Adrenal gland (tissue), 5 donors: ENCODE data around the gene ORMDL3.

Source experiments
- POLR2A ChIP-seq, 2 donors: fragments of 450-650 bp; IDR thresholded peaks; one replicate each; pipeline ENCODE4 v1.6.1; 2017; ENCODE audit warnings: antibody characterized with exemption in 2 of 2, mild to moderate bottlenecking in 2 of 2, moderate library complexity in 1 of 2
- TF ChIP-seq, protein P1 (sequence below), 6 experiments: fragments of 450-650 bp in 4 of 6; fragments of 200-600 bp in 2 of 6; sonication (generic) in 1 of 6; IDR thresholded peaks; 1 replicate in 5 of 6; 2 replicates in 1 of 6; pipeline versions ENCODE4 v1.5.1 to v1.8.0; 2016 to 2021; ENCODE audit warnings: antibody characterized with exemption in 6 of 6, mild to moderate bottlenecking in 2 of 6, moderate library complexity in 1 of 6
- donor health status: DM: no; HTN: no; CAD: no.

DNA sequence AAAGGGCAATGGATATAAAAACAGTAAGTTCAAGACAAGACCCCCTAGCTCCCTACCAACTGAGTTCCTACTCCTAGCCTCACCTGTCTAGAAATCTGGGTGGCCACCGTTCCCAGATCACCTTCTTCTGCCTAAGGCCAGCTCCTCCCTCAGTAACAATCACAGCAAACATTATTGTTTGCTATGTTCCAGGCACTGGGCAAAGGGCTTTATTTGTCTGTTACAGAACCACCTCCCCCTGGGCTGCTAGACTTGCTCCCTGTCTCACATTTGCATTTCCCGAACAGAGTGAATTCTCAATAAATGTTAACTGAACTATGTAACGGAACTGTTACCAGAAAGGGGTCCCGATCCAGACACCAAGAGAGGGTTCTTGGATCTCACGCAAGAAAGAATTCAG is 6.9 kb upstream of the ORMDL3 start:
- TF ChIP-seq, protein P1, sequence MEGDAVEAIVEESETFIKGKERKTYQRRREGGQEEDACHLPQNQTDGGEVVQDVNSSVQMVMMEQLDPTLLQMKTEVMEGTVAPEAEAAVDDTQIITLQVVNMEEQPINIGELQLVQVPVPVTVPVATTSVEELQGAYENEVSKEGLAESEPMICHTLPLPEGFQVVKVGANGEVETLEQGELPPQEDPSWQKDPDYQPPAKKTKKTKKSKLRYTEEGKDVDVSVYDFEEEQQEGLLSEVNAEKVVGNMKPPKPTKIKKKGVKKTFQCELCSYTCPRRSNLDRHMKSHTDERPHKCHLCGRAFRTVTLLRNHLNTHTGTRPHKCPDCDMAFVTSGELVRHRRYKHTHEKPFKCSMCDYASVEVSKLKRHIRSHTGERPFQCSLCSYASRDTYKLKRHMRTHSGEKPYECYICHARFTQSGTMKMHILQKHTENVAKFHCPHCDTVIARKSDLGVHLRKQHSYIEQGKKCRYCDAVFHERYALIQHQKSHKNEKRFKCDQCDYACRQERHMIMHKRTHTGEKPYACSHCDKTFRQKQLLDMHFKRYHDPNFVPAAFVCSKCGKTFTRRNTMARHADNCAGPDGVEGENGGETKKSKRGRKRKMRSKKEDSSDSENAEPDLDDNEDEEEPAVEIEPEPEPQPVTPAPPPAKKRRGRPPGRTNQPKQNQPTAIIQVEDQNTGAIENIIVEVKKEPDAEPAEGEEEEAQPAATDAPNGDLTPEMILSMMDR (IDR thresholded peaks at IDR 0.05): no peak
- no peak for TF ChIP-seq POLR2A (IDR thresholded peaks at IDR 0.05)
